ENCODE measurements around the gene VAV2. TPM values are rescaled to one million over a fixed set of nuclear protein-coding genes. Genes with fewer than 3 reads are reported as not detected.

The VAV2 gene
- total and polyA plus RNA-seq, 2 of the 4 experiments (the other 2 are of a cell fraction): 10.8 to 13.4 TPM

- Histone ChIP-seq H2AFZ (replicated peaks; ENCODE audit: low read length, poor library complexity) (no peak overlapping the region), H3K14ac (replicated peaks; ENCODE audit: low read depth, low read length) (no peak overlapping the region), H4K8ac (ENCODE audit: low read depth in 2 of 2, low read length in 2 of 2) (no peak overlapping the region), H4K5ac (ENCODE audit: low read depth, low read length) (no peak overlapping the region), H4K20me1 (ENCODE audit: insufficient read depth, low read length) (peaks cover 12% of the 10 kb centered on the region; the same call in 1 of the 2 replicates), H3K4me1 (ENCODE audit: control insufficient read depth, insufficient read depth, low read length) (peaks cover 3% of the 10 kb centered on the region), H3K27me3 (ENCODE audit: control insufficient read depth, insufficient read depth, low read length) (no peaks in the 10 kb centered on the region), H3K18ac (ENCODE audit: low read depth, low read length) (no peak overlapping the region), H2AK9ac (replicated peaks; ENCODE audit: low read depth, low read length, poor library complexity) (no peak overlapping the region), H3K9ac (ENCODE audit: low read depth, low read length) (no peak overlapping the region), H3K4me3 (ENCODE audit: insufficient read depth, low read depth, low read length) (no peak overlapping the region), H3K4me2 (ENCODE audit: low read depth, low read length) (no peak overlapping the region), H2BK120ac (ENCODE audit: low read depth, low read length) (no peak overlapping the region), H3K9me3 (ENCODE audit: control insufficient read depth, insufficient read depth, low read length) (no peaks in the 10 kb centered on the region), H3K79me1 (ENCODE audit: low read depth in 1 of 2, low read length in 2 of 2) (peaks cover 0 to 6% of the 10 kb centered on the region in 2 experiments; a peak in 1 of 4 replicates), H3K23ac (ENCODE audit: low read depth, low read length) (no peak overlapping the region), H4K91ac (ENCODE audit: insufficient read depth, low read depth, low read length) (no peak overlapping the region), H2BK15ac (ENCODE audit: low read depth, low read length) (no peak overlapping the region), H3K4ac (ENCODE audit: low read depth, low read length) (no peak overlapping the region), H2BK20ac (ENCODE audit: low read depth, low read length) (no peak overlapping the region), H2BK5ac (ENCODE audit: low read depth, low read length, poor library complexity, severe bottlenecking) (no peak overlapping the region), H3K9me1 (ENCODE audit: insufficient read depth, low read length) (0 out of 2 replicates have a peak, but pooled peaks cover 3% of the 10 kb centered on the region), H3K36me3 (ENCODE audit: control insufficient read depth, insufficient read depth, low read length) (peaks cover 13% of the 10 kb centered on the region; the same call in 1 of the 2 replicates), H3K56ac (ENCODE audit: extremely low read depth, insufficient read depth, low read length) (no peak overlapping the region), H3K27ac (ENCODE audit: insufficient read depth, low read length) (no peak overlapping the region), H2AK5ac (ENCODE audit: low read depth, low read length) (no peak overlapping the region)
- TF ChIP-seq RCOR1 (IDR thresholded peaks at IDR 0.05; ENCODE audit: insufficient replicate concordance, low read length) (no peak), SMC3 (IDR thresholded peaks at IDR 0.05; ENCODE audit: low read depth, low read length) (no peak), POLR2A (IDR thresholded peaks at IDR 0.05; ENCODE audit: low read depth, low read length) (no peak), MXI1 (IDR thresholded peaks at IDR 0.05; ENCODE audit: borderline replicate concordance, low read depth, low read length) (no peak), FOS (IDR thresholded peaks at IDR 0.05; ENCODE audit: low read depth, low read length) (no peak), RAD21 (IDR thresholded peaks at IDR 0.05; ENCODE audit: low read length) (no peak), USF2 (IDR thresholded peaks at IDR 0.05; ENCODE audit: low read depth, low read length) (no peak), MAZ (IDR thresholded peaks at IDR 0.05; ENCODE audit: borderline replicate concordance, low read depth, low read length) (no peak), CTCF (conservative IDR thresholded peaks at IDR 0.05; ENCODE audit: low read depth, low read length) (no peak), BHLHE40 (IDR thresholded peaks at IDR 0.05; ENCODE audit: low read depth, low read length) (no peak), CEBPB (IDR thresholded peaks at IDR 0.05; ENCODE audit: low read depth, low read length) (no peak), ELK1 (IDR thresholded peaks at IDR 0.05; ENCODE audit: borderline replicate concordance, low read depth, low read length) (no peak), CHD1 (IDR thresholded peaks at IDR 0.05; ENCODE audit: low read depth, low read length) (no peak), MAFK (IDR thresholded peaks at IDR 0.05; ENCODE audit: low read depth, low read length) (no peak), NFE2L2 (IDR thresholded peaks at IDR 0.05; ENCODE audit: low read depth, low read length) (no peak), RFX5 (IDR thresholded peaks at IDR 0.05; ENCODE audit: low read depth, low read length) (no peak)
- ATAC-seq (ENCODE audit: low read depth) (no peak), DNase-seq (no peak)
- WGBS, 2 experiments (ENCODE audit: extremely low coverage in 2 of 2, insufficient read length in 1 of 2): 91% methylated on average over 6 of the region's 11 CpGs; no CpG with 5 or more reads in 1 of the 2 experiments
- no TSS peak for BruUV-seq (replicated peaks)
- in situ Hi-C loops (cut with MboI; ENCODE audit: low sequenced_read_pairs) (loop anchor here (25.0 kb wide), 1 partner anchor 338 kb away; the partner anchor contains the start of gene WDR5), dilution Hi-C loops (cut with HindIII; ENCODE audit: low sequenced_read_pairs, unreplicated experiment) (loop anchor here (25.0 kb wide), 1 partner anchor 213 kb away; no protein-coding TSS in a partner anchor), intact Hi-C loops (cut with micrococcal nuclease) (no loop called here)
- CTCF ChIA-PET: no interaction called here
- POLR2A ChIA-PET (ENCODE audit: unreplicated experiment): no interaction called here
These were observed 193.0 kb downstream of the VAV2 start for GRCh38 chr9:133799106-133799505.
